ENCODE data around the gene SCAMP4. TPM values are rescaled to one million over a fixed set of nuclear protein-coding genes. Genes with fewer than 3 reads are reported as not detected.

The SCAMP4 gene
- polyA plus RNA-seq, 3 donors, result 46.8 to 57.7 (median 48.1) TPM

DNA sequence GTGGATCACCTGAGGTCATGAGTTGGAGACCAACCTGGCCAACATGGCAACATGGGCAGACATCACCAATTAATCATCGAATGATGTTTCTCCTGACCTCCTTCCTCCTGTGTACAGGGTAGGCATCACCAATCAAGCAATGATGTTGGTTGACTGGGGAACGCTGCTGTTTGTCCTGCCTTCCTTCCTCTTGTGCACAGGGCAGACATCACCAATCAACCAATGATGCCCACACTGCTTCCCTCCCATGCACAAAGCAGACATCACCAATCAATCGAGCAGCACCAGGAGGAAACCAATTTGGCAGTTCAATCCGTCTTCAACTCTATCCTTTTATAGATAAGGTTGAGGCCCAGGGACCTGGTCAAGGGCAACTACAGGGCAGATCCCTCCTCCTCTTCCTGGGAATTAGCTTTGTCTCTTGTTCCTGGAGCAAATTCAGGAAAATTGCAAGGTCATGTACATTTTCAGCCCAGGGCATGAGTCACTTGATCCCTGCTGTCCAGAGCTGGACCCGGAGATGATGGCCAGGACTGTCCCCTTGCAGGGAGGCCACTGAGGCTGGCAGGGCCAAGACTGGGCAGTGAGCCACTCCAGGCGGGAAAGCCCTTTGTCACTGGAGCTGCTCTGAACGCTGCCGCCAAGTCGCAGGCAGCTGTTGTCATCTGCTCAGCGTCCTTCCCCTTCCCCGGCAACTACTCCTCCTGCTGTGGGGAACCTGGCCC lies 30.4 kb downstream of the SCAMP4 start:
- no peak for DNase-seq (ENCODE audit: low read depth in 3 of 3, low spot score in 2 of 3)

DNA sequence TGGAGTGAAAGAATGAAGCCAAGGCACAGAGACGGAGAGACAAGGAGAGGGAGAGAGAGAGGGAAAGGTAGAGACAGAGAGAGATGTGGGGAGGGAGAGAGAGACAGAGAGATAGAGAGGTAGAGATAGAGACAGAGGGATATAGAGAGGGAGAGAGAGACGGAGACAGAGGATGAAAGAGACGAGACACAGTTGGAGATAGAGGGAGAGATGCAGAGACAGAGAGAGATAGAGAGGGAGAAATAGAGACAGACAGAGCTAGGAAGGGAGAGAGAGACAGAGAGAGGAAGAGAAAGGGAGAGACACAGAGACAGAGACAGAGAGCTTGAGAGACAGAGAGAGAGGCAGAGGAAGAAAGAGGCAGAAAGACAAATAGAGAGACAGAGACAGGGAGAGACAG lies 31.2 kb downstream of the SCAMP4 start:
- no peak for DNase-seq (ENCODE audit: low read depth in 3 of 3, low spot score in 2 of 3)

DNA sequence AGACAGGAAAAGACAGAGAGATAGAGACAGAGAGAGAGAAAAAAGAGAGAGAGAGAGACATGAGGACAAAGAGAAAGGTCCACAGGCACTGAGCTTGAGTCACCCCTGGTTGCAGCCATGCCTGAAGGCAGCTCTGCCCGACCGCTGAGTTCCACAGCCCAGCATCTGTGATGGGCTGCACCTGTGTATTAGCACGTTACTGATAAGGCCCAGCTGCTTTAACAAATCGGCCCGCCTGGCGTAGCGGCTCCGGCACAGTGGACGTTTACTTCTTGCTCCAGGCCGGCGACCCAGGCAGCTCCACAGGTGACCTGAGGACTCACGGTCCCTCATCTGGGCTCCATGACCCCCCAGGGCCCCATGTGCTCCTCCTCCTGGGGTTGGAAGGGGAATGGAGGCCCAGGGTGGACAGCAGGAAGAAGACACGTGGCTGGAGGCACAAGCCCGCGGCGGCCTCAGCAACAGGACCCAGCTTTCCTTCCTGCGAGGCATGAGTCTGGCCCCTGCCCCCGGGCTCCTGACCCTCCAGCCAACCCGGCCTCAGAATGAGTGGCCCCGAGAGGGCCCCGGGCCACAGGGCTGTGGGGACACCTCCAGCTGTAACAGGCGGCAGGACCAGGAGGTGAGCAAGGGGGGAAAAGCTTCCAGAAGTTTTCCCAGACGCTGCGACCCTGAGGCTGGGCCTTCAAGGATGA lies 31.9 kb downstream of the SCAMP4 start:
- no peak for DNase-seq (ENCODE audit: low read depth in 3 of 3, low spot score in 2 of 3)

DNA sequence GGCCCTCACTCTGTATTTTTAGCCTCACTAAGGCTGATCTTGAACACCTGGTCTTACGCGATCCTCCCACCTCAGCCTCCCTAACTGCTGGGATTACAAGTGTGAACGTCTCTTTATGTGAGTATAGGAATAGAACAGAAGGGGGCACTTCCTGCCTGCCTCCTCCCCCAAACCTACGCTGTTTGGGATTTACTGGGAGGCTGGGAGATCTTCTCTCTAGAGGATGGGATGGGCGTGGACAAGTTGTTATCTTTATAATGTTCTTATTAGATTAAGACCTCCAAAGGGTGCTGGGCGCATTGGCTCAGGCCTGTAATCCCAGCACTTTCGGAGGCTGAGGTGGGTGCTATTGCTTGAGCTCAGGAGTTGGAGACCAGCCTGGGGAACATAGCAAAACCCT lies 32.9 kb downstream of the SCAMP4 start:
- DNase-seq (ENCODE audit: low read depth in 3 of 3, low spot score in 2 of 3), result no peak

DNA sequence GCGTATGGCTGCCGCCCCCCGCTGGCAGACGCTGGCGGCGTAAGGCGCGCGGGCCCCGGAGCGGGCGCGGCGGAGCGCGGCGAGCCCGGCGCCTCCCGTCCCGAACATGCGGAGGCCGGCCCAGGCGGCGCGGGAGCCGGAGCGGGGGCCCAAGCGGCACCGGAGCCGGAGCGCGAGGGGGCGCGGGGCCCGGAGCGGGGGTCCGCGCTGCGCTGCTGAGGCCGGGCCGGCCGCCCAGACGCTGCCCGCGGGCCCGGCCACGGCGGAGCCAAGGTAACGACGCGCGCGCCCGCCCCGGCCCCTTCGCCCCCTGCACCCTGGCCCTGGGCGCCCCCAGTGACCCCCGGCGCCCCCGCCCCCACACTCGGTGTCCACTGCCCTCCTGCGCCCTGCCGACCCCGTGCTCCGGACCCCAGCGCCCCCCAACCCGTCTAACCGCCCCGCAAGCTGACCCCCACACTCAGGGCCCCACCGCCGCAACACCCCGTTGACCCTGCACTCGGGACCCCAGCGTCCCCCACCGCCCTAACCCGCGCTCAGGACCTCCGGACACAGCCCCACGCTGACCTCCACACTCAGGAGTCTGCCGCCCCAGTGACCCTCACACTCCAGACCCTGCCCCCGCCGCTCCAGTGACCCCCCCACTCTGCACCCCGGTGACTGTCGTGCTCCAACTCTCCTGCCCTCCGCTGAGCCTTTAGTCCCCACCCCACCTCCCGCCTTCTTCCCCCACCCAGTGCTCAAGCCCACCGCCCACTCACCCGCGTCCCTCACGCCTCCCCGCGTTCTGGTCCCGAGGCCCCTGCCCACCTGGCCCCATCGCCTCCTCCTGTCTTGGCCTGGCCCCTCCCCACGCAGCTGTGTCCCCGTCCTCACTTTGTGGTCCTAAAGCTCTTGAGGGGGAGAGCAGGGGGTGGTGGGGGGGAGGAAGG lies 36.2 kb downstream of the SCAMP4 start, which contains the start of gene CSNK1G2:
TSS of gene CSNK1G2 (plus strand) at position 27 of the 932 bp plus-strand sequence. CDS start 28,601 bp downstream, outside the sequence.
- no peak for DNase-seq (ENCODE audit: low read depth in 3 of 3, low spot score in 2 of 3)

DNA sequence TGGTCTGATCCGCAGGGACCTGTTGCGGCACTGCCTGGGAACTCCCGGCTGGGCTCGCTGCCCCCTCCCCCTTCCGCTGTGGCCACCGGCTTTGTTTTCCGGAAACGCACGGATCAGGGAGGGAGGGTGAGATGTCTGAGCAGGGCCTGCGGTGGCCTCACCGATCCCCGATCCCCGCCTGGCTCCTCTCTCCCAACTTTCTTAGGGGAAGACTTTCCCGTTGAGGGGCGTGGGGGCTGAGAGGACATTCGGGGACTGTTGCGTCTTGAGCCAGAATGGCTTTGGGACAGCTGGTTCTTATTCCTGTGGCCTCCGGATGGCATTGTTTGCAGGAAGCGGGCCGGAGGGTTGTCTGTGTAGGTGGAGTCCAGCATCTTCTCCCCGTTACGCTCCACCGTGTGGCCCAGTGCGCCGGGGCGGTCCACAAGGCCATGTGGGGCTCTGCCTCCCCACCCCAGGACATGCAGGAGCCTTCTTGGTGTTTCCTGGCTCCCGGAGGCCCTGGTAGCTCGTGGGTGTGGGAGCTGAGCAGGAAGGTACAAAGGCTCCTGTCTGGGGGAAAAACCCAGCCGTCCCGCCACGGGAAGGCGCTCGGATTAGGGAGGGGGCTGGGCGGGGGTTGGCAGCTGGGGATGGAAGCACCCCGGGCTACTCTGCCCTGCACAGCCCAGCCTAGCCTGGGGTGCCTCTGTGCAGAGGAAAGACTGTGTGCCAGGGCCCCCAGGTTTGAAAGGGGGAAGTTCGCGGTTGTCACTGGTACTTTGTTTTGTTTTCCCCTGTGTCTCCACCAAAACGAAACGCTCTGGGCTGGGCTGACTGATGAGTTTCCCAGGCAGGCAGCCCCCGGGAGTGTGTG lies 37.1 kb downstream of the SCAMP4 start:
- peak in 1 of 3 donors; percentile 64 for DNase-seq (ENCODE audit: low read depth in 3 of 3, low spot score in 2 of 3)

DNA sequence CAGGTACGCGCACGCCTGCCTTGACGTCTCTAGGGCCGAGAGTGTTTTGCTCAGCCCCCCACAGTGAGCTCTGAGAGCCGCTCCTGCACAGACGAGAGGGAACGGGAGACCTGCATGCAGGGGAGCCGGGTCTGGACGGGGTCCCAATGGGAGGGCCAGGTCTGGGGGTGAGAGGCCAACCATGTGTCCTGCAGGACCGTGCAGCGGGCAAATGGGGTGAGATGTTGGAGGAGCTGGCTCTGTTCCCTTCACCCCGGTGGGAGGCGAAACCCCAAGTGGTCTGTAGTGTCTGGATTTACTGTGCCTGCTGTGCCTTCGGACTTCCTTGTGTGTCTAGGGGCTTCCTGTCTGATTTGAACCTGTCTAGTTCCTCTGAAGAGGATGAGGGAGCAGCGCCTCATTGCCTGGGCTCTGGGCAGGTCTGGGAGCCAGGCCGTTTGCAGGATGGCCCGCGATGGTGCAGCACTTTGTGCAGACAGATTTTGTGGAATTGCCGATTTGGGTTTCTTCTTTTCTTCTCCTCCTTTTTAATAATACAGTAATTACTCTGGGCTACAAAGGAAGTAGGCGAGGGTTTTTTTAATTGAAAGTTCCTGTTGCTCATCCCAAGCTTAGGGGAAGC lies 37.8 kb downstream of the SCAMP4 start:
- no peak for DNase-seq (ENCODE audit: low read depth in 3 of 3, low spot score in 2 of 3)

DNA sequence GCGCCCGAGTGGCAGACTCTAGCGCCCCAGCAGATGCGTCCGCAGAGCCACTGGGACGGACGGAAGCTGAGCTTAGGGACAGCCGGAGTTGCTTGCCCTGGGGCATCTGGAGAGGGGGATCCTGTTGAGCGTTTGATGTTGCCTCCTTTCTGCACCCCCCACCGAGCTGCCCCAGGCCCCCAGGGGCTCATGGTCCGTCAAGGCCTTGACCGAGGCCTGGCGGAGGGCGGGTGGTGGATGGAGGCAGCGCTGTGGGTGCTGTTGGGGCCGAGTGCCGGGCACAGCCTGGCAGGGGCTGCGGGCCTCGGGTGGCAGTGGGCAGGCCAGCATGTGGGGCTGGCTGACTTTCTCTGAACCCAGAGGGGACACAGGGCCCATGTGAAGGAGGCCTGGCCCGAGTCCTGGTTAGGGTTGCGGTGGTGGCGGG lies 38.5 kb downstream of the SCAMP4 start:
- DNase-seq (ENCODE audit: low read depth in 3 of 3, low spot score in 2 of 3), result no peak

DNA sequence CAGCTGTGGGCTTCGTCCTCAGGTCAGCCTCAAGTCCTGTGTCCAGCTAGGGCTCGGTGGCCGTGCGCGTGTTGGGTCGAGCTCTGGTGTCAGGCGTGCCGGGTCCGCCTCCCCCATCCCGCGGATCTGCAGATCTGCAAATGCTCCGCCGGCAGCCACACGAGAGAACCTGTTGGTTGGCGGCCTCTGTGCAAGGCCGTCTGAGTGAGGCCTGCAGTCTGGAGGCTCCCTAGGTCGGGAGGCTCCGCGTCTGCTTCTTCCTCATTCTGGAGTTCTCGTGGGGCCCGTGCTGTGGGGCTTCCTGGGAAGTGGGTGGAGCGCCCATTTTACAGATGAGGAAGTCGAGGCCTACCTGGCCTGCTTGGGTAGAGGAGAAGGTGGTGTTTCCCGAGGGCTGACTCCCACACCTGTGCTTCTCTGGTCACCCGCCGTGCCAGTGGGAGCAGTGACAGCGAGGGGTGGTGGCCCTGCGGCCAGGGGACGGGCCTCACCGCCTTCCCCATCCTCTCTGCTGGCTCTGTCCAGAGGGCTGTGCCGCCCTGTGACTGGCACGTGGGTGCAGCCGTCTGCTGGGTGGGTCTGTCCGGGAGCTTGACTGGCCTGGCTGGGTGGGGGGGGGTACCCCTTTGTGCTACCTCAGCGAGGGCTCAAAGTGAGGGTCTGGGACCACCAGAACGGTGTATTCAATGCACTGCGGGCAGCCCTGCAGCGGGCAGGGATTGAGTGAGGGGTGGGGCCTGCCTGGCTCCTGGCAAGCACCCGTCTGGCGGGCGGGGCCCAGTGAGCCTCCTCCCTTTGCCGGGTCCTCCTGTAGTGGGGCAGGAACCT lies 39.1 kb downstream of the SCAMP4 start:
- no peak for DNase-seq (ENCODE audit: low read depth in 3 of 3, low spot score in 2 of 3)

DNA sequence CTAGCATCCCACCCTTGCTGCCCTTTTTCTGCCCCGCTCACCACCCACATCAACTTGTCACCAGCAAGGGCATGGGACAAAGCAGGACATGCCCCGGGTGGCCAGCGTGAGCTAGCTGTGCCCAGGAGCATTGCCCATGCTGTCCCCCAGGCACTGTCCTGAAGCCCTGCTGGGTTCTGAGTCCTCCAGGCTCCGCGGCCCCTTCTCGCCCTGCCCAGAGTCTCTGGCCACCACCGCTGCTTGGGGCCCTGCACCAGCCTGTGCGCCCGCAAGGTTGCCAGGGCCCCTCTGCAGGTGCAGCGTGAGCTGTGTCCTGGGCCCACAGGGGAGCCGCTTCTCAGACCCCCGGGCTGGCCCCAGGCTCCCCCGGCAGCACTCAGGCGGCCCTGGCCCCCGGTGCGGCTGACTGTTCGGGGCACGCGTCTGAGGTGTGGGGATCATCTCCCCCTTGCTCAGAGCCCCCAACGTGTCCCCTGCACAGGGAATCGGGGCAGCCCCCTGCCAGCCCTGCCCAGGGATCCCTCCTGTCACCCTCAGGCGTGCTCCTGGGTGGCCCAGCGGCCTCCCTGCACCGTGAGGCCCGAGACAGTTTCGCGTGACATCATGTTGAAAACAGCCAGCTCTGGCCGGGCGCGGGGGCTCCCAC lies 39.8 kb downstream of the SCAMP4 start:
- no peak for DNase-seq (ENCODE audit: low read depth in 3 of 3, low spot score in 2 of 3)

DNA sequence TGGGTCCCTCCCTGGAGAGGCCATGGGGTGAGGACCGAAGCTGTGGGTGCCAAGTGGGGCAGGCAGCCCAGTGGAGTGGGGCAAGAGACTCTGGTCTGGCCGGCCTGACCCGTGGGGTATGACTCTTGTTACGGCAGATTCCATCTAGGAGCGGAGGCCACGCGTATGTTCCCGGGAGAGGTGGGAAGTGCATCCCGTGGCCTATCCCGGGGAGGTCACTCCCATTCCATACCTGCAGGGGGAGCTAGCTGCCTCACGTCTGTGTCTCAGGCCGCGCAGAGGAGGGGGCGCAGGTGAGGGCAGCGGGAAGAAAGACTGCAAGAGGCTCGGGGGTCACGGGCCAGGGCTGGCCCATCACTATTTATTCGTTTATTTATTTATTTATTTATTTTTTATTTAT lies 40.7 kb downstream of the SCAMP4 start:
- DNase-seq (ENCODE audit: low read depth in 3 of 3, low spot score in 2 of 3), result no peak

DNA sequence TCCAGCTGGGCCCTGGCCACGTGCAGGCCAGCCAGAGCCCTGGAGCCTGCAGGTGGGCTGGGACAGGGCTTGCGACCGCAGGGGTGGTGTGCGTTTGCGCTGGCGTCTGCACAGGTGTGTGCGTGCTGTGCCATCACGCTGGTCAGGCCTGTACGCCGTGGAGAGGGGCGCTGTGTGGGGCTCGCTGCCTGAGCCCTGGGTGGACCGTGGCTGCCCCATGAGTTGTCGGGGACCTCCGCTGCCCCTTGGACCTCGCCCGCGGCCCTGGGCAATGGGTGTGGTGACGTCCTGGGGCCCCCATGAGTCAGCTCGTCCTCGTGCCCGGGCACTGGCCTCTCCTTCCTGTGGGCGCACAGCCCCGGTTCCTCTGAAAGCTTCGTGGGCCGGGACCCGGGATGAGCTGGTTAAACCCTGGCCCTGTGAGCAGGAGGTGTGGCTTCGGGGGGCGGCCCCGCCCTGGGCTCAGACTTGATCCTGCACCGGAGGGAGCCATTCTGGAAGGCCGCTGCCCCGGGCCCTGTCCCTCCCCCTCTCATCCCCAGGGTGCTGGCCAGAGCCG lies 42.5 kb downstream of the SCAMP4 start:
- DNase-seq (ENCODE audit: low read depth in 3 of 3, low spot score in 2 of 3), result no peak

DNA sequence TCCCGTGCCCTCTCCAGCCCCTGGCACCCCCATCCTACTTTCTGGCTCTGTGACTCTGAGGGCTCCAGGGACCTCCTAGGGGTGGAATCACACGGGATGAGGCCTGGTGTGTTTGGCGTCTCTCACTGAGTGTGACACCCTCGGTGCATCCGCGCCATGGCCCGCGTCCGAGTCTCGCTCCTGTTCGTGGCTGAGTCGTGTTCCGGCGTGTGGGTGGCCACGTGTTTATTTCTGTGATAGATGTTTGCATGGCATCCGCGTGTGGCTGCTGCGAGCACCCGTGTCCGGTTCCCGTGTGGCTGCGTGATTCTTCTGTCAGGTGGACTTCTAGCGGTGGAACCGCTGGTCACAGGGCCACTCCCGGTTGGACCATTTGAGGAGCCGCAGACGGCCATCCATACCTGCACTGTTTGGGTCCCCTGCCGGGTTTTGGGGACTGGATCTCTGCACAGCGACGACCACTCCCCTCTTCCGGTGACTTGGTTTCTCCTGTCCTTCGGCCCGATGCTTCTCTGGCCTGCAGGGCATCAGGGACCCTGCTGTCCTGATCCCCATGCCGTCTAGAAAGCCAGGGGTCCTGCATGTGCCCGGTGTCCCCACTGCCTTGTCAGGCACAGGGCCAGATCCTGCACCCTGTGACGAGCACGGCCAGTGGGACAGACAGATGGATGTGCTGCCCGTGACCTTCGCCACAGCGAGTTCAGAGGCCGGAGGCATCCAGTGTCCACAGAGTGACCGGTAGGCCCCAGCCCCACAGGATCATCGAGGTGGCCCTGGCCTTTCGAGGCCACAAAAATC lies 44.3 kb downstream of the SCAMP4 start:
- no peak for DNase-seq (ENCODE audit: low read depth in 3 of 3, low spot score in 2 of 3)

DNA sequence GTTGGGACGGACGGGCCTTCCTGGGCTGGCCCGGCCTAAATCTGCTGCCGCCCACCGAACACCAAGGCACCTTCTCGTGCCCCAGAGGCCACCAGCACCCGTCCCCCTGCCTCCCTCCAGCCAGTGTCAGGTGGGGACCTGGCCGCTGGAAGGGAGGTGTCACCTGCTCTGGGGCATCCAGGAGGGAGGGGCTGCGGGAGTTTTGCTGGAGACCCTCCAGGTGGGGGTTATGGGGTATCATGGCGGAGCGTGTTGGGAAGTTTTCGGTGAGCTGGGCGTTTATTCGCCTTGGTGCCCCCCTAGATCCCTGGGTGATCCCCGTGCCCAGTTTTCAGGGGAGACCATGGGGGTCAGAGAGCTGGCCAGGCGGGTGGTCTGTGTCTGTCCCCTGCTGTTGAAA lies 45.4 kb downstream of the SCAMP4 start:
- DNase-seq (ENCODE audit: low read depth in 3 of 3, low spot score in 2 of 3), result no peak

DNA sequence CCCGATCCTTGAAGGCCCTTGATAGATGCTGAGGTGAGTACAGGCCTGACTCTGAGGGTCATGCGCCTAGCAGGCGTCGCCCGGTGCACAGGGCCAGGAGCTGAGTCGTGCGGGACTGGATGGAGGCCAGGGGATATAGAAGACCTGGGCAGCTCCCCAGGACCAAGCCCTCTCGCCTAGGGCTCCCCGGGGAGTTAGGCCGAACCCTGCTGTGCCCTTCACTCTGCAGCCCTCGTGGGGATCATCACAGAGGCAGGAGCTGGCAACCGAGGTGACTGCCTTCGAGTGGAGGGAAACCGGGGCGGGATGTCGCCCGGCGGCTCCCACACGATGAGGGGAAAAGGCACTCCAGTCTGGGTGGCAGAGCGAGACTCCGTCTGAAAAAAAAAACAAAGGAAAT lies 47.4 kb downstream of the SCAMP4 start:
- no peak for DNase-seq (ENCODE audit: low read depth in 3 of 3, low spot score in 2 of 3)

DNA sequence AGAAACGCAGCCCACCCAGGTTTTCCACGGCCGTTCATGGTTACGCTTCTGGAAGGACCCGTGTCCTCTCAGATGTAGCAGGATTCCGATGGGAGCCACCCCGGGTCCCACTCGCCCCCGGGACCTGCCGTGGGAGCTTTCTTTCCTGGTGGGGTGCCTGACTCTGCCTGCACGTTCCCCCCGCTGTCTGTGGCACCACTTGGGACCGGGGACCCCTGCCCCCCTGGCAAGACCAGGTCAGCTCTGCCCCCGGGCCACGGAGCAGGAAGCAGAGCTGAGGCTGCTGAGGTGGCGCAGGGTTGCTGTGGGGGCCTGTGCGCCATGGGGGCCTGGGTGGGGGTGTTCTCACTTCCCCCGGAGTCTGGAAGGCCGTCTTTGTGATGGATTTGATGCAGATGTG lies 47.8 kb downstream of the SCAMP4 start:
- no peak for DNase-seq (ENCODE audit: low read depth in 3 of 3, low spot score in 2 of 3)

DNA sequence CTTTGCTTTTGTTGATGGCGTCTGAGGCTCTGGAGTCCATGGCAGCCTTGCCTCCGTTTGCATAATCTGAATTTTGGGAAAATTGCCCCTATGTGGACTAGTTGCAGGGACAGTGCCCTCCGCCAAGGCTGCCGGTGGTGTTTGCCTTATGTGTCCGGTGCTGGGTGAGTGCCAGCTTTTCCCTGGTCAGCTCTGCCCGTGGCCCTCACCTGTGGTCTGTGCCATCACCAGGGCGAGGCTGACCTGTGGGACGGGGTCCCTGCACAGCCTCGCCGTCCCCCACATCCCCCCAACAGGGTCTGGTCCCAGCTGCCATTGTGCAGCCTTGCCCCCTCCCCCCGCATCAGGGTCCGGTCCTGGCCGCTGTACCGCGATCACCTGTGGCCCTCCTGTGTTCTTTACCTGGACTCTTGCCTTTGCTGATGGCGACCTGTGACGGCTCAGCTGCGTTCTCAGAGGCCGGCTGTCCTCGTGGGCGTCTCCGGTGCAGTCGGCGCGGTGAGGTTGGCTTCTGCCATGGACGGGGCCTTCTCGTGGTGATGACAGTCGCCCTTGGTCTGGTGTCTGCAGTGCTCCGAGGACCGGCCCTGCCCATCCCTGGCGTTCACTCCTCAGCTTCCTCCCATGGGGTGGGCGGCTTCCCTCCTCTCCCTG lies 48.4 kb downstream of the SCAMP4 start:
- DNase-seq (ENCODE audit: low read depth in 3 of 3, low spot score in 2 of 3), result no peak

Data from right renal cortex interstitium (tissue), 3 donors.